GM15510 (cell line): ENCODE data around the gene CFAP298.

Experiments
- POLR2A ChIP-seq: IDR thresholded peaks from 3 replicates; pipeline ENCODE4 v1.6.1; 2011; ENCODE audit warnings: borderline replicate concordance; ENCODE audit not compliant: insufficient read length; ENCODE audit errors: extremely low read depth

CFAP298 gene, protein sequence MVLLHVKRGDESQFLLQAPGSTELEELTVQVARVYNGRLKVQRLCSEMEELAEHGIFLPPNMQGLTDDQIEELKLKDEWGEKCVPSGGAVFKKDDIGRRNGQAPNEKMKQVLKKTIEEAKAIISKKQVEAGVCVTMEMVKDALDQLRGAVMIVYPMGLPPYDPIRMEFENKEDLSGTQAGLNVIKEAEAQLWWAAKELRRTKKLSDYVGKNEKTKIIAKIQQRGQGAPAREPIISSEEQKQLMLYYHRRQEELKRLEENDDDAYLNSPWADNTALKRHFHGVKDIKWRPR

DNA sequence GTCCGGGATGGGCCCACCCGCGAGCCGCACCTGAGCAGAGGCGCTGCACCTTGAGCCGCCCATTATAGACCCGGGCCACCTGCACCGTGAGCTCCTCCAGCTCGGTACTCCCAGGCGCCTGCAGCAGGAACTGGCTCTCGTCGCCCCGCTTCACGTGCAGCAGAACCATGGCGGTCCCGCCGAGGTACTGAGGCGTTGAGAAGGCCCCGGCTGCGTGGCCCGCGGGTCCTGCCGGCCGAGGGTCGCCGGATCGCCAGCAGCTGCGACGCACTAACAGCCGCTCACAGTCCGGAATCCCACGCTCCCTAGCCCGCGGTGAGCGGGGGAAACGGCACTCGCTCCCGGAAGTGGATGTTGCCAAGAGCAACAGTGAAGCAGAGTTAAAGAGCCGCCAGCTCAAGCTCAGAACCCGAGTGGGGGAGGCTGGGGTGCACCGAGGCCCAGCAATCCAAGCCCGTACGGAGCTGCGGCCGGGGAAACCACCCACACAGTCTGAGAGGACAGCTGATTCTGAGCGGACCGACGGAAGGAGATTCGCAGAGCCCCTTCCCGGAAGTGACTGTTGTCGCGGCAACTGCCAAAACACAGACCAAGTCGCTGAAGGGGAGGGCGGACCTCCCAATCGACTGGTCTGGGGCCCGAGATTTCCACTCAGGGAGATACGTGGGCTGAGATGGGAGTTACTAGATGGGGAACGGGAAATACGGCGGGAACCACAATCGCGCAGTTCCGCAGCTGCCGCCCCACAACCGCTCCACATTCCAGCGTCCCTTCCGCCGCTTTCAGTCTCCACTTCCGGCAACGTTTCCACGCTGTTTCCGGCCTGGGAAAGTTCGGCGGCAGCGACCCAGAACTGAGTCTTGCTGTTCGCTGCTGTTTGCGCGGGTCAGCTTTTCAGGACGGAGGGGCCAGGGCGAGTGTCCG lies at the start of gene CFAP298:
Gene CFAP298, minus strand, starts transcription at position 303 of the 924 bp plus-strand sequence. Its CDS starts 134 bp downstream, at position 169.
- TF ChIP-seq POLR2A = peak; percentile 69

DNA sequence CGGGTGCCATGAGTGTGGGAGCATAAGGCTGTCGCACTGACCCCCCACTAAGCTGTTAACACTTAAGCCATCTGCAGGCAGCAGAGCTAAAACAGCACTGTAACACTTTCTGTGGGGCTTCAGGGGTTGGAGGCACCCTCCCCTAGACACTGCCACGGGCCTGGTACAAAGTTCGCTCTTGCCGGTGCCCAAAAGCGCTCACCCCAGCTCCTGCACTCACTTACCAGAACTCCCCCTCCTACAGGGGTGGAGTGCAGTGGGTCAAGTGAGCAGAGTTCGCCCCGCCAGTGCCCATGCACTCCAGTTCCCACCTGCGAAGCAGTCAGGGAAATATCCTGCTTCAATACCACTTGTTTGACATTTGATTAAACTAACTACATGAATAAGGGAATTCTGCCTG lies 46.3 kb upstream of the CFAP298 start:
- TF ChIP-seq POLR2A = no peak

DNA sequence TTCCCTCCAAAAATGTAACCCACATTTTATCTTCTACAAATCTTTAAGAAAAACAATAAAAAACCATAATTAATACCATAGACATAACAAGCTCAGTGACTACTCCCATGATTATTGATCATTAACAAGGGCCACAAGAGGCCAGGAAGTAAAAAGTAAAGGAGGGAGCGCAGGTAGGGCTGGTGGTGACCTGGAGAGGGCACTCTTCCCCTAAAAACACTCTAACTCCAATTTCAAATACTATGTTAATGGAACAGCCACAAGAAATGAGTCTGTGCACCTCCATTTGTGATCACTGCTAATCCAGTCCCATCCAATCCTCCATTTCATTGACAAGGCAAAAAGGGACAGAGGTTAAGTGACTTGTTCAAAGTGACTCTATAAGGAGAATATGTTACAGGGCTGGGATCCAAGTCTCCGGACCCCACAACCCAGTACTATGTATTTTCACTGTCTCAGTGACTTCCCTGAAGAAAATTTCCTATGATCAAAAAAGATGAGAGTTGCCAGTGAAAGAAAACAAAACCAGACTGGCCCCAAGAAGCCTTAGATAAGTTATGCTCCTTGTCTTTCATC lies 41.2 kb upstream of the CFAP298 start:
- TF ChIP-seq POLR2A = no peak

DNA sequence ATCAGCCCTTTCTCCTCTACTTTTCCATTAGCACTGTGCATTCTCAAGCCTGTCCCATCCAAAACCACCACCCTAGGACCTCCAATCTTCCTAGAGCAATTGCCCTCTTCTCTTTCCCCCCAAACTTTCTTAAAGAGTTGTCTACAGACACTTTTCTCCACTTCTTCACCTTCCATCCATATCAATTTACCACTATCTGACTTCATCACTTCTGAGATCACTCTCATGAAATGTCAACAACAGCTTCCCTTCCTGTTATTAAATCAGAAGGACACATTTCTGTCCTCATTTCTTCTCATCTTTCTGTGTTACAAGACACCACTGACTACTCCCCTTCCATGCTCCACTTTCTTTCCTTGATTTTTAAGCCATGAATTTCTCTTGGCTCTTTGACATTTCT lies 36.0 kb upstream of the CFAP298 start:
- TF ChIP-seq POLR2A = no peak

DNA sequence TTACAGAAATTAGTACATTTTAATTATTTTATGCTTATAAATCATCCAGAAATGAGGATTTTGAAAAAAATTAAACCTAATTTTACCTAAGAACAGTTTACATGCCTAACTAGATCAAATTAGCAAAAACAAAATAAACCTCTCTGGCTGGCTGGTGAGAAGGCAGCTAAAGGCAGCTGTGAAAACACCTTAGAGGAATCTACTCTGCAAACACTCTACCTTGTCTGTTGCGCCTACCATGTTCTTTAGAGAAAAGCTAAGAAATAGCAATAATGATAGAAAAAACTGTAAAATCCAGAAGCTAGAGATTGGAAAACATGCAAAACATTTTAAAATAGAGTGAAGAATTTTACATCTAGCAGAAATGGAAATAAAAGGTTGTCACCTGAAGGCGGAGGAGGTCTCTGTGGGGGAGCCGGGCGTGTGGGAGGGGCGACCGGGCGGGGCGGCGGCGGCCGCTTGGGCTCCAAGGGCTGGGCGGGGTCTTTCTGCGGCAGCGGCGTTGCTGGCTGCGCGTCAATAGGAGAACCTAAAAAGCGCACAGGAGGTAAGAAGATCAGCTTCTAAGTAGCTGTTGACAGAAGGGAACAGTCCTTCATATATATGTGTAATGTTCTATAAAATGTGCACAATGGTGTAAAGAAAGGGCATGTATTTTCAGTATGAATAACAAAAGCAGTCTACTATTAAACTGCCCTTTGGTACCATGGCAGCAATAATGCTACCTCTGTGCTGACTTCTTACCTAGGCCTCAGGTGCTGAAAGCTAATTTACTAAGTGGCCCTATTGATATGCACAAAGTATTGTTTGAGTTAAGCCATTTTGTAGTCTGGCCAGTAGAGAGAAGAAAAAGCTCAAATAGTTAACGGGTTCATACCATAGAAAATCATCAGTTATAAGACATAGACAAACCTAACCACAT lies 33.3 kb upstream of the CFAP298 start:
- no peak for TF ChIP-seq POLR2A

- no peak for TF ChIP-seq POLR2A
These were observed 29.8 kb upstream of the CFAP298 start for GRCh38 chr21:32641710-32642698.

GRCh38 chr21:32626621-32627196 lies 14.5 kb upstream of the CFAP298 start:
- TF ChIP-seq POLR2A = no peak

DNA sequence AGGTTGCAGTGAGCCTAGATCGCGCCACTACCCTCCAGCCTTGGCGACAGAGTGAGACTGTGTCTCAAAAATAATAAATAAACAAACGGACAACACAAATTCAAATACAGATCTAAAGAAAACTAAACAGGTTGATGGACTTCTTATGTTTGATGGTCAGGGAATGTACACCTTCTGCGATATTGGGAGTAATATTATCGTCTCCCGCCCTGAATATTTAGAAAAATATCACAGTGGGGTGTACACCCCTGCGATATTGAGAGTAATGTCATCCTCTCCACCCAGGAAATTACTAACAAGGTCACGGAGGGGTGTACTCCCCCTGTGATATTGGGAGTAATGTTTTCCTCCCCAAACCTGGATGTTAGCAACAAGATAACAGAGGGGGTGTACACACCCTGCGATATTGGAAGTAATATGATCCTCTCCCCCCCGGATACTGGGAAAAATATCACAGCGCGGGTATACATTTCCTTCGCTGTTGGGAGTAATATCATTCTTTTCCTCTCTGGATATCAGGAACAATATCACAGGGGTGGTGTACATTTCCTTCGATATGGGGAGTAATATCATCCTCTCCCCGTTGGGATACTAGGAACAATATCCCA lies 1.4 kb upstream of the CFAP298 start:
- no peak for TF ChIP-seq POLR2A

GRCh38 chr21:32612999-32613337 lies 791 bp upstream of the CFAP298 start:
- TF ChIP-seq POLR2A = no peak

GRCh38 chr21:32611471-32611997 lies 643 bp downstream of the CFAP298 start:
- no peak for TF ChIP-seq POLR2A

DNA sequence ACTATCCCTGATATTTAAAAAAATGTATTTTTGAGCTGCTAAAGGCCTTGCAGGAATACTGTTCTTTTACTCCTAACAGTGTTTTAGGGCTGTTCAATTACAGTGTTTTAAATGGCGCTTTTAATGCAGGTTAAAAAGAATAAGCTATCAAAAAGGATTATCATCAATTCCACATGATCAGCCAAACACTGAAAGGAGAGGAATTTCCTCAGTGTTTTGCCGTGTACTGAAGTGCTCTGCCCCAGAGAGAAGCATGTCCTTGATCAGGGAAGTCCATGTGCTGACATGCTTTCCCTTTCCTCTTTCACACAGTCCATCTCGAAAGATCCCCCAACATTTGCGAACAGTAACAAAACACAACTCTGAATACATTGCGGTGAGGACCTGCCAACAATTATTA lies 3.3 kb downstream of the CFAP298 start:
- no peak for TF ChIP-seq POLR2A

- no peak for TF ChIP-seq POLR2A
These were observed 6.7 kb downstream of the CFAP298 start for GRCh38 chr21:32605469-32605868.
